H9 (cell line): ENCODE data around the gene RNF113A. TPM values are rescaled to one million over a fixed set of nuclear protein-coding genes. Genes with fewer than 3 reads are reported as not detected.

Source experiments
- DNase-seq: peaks from one replicate; pipeline ENCODE4 v3.0.0-alpha.2; 2017
- H2AFZ ChIP-seq: one replicate; pipeline ENCODE4 v1.6.1; 2013; ENCODE audit warnings: mild to moderate bottlenecking, low read length, control low read depth, moderate library complexity
- H2AK5ac ChIP-seq: 2 replicates; pipeline ENCODE4 v1.6.1; 2013; ENCODE audit warnings: low read length, control low read depth, mixed read lengths; ENCODE audit not compliant: insufficient read length
- H2BK120ac ChIP-seq: one replicate; pipeline ENCODE4 v1.6.1; 2013; ENCODE audit warnings: low read depth, mild to moderate bottlenecking, low read length, control low read depth, inconsistent platforms; ENCODE audit not compliant: poor library complexity, severe bottlenecking
- H2BK12ac ChIP-seq: 2 replicates; pipeline ENCODE4 v1.6.1; 2013; ENCODE audit warnings: low read length, control low read depth, mixed read lengths, low read depth; ENCODE audit not compliant: insufficient read length
- H2BK15ac ChIP-seq: 2 replicates; pipeline ENCODE4 v1.6.1; 2013; ENCODE audit warnings: low read depth, low read length, control low read depth
- H2BK20ac ChIP-seq: one replicate; pipeline ENCODE4 v1.6.1; 2013; ENCODE audit warnings: low read depth, mild to moderate bottlenecking, low read length, control low read depth, inconsistent platforms; ENCODE audit not compliant: poor library complexity, severe bottlenecking
- H2BK5ac ChIP-seq: 2 replicates; pipeline ENCODE4 v1.6.1; 2013; ENCODE audit warnings: low read length, control low read depth, mixed read lengths; ENCODE audit not compliant: insufficient read length
- H3K14ac ChIP-seq: 2 replicates; pipeline ENCODE4 v1.6.1; 2013; ENCODE audit warnings: low read length, control low read depth; ENCODE audit not compliant: insufficient read depth
- H3K18ac ChIP-seq: 2 replicates; pipeline ENCODE4 v1.6.1; 2013; ENCODE audit warnings: low read depth, mild to moderate bottlenecking, mixed read lengths, low read length, control low read depth; ENCODE audit not compliant: insufficient read length
- H3K23ac ChIP-seq: 2 replicates; pipeline ENCODE4 v1.6.1; 2013; ENCODE audit warnings: low read length, control low read depth, mixed read lengths, low read depth; ENCODE audit not compliant: insufficient read length
- H3K23me2 ChIP-seq: 2 replicates; pipeline ENCODE4 v1.6.1; 2013; ENCODE audit warnings: low read depth, mild to moderate bottlenecking, mixed read lengths, low read length, control low read depth; ENCODE audit not compliant: insufficient read length, poor library complexity, severe bottlenecking
- H3K27ac ChIP-seq: 2 replicates; pipeline ENCODE4 v1.5.1; 2013; ENCODE audit warnings: low read length, control low read depth, mixed read lengths, low read depth; ENCODE audit not compliant: insufficient read length
- H3K27me3 ChIP-seq: 2 replicates; pipeline ENCODE4 v1.6.1; 2013; ENCODE audit warnings: low read length, control low read depth, inconsistent platforms; ENCODE audit not compliant: insufficient read depth
- H3K4ac ChIP-seq: 2 replicates; pipeline ENCODE4 v1.6.1; 2013; ENCODE audit warnings: low read depth, mild to moderate bottlenecking, control low read depth, inconsistent platforms, low read length, moderate library complexity
- H3K4me1 ChIP-seq: 2 replicates; pipeline ENCODE4 v1.6.1; 2013; ENCODE audit warnings: low read length, control low read depth, inconsistent platforms; ENCODE audit not compliant: insufficient read depth
- H3K4me2 ChIP-seq: 2 replicates; pipeline ENCODE4 v1.6.1; 2013; ENCODE audit warnings: low read length, control low read depth, mixed read lengths; ENCODE audit not compliant: insufficient read length, insufficient read depth
- H3K56ac ChIP-seq: 2 replicates; pipeline ENCODE4 v1.6.1; 2013; ENCODE audit warnings: low read depth, mild to moderate bottlenecking, mixed read lengths, low read length, control low read depth; ENCODE audit not compliant: insufficient read length
- H3K79me1 ChIP-seq: 2 replicates; pipeline ENCODE4 v1.6.1; 2013; ENCODE audit warnings: low read depth, mild to moderate bottlenecking, moderate library complexity, low read length, control low read depth, inconsistent platforms; ENCODE audit not compliant: insufficient read depth, poor library complexity, severe bottlenecking
- H3K79me2 ChIP-seq: 2 replicates; pipeline ENCODE4 v1.6.1; 2013; ENCODE audit warnings: low read length, control low read depth, inconsistent platforms; ENCODE audit not compliant: insufficient read depth
- H3K9ac ChIP-seq: 2 replicates; pipeline ENCODE4 v1.6.1; 2013; ENCODE audit warnings: low read length, control low read depth, mixed read lengths; ENCODE audit not compliant: insufficient read length; ENCODE audit errors: extremely low read depth
- H3K9me3 ChIP-seq: one replicate; pipeline ENCODE4 v1.6.1; 2013; ENCODE audit warnings: low read depth, low read length, inconsistent platforms; ENCODE audit not compliant: control insufficient read depth
- H3T11ph ChIP-seq: one replicate; pipeline ENCODE4 v1.6.1; 2013; ENCODE audit warnings: mild to moderate bottlenecking, low read length, control low read depth, inconsistent platforms
- H4K20me1 ChIP-seq: one replicate; pipeline ENCODE4 v1.6.1; 2013; ENCODE audit not compliant: control insufficient read depth, insufficient read length, insufficient read depth
- H4K5ac ChIP-seq: 2 replicates; pipeline ENCODE4 v1.6.1; 2013; ENCODE audit warnings: low read depth, mild to moderate bottlenecking, mixed read lengths, low read length, control low read depth; ENCODE audit not compliant: insufficient read length
- H4K8ac ChIP-seq: replicated peaks from 2 replicates; pipeline ENCODE4 v1.6.1; 2013; ENCODE audit warnings: low read length, control low read depth, mixed read lengths, low read depth; ENCODE audit not compliant: insufficient read length
- H4K91ac ChIP-seq: 2 replicates; pipeline ENCODE4 v1.6.1; 2013; ENCODE audit warnings: low read depth, mild to moderate bottlenecking, moderate library complexity, mixed read lengths, low read length, control low read depth; ENCODE audit not compliant: insufficient read length
- H3K27ac Mint-ChIP-seq, 3 experiments: 2 replicates in 2 of 3; 3 replicates in 1 of 3; pipeline ENCODE4 v1.8.0; 2020 to 2021; ENCODE audit warnings: mixed read lengths in 3 of 3, mild to moderate bottlenecking in 1 of 3, moderate library complexity in 1 of 3
- H3K27me3 Mint-ChIP-seq: 2 replicates; pipeline ENCODE4 v1.8.0; 2021; ENCODE audit warnings: low read depth, mild to moderate bottlenecking, moderate library complexity, mixed read lengths
- H3K36me3 Mint-ChIP-seq, 3 experiments: 2 replicates in 2 of 3; 3 replicates in 1 of 3; pipeline ENCODE4 v1.8.0; 2020 to 2021; ENCODE audit warnings: low read depth in 3 of 3, mixed read lengths in 3 of 3; ENCODE audit not compliant: insufficient read depth in 1 of 3
- H3K4me1 Mint-ChIP-seq, 2 experiments: 2 replicates each; pipeline ENCODE4 v1.8.0; 2020; ENCODE audit warnings: mixed read lengths in 2 of 2
- H3K4me3 Mint-ChIP-seq, 2 experiments: 2 replicates in 1 of 2; 3 replicates in 1 of 2; pipeline ENCODE4 v1.8.0; 2020 to 2021; ENCODE audit warnings: mild to moderate bottlenecking in 2 of 2, mixed read lengths in 2 of 2, moderate library complexity in 1 of 2
- H3K9me3 Mint-ChIP-seq, 2 experiments: 2 replicates in 1 of 2; 3 replicates in 1 of 2; pipeline ENCODE4 v1.8.0; 2020; ENCODE audit warnings: mild to moderate bottlenecking in 2 of 2, mixed read lengths in 2 of 2, moderate library complexity in 1 of 2
- WGBS: extraction: QIAGEN DNeasy Blood & Tissue Kit; methylation state at CpG from one replicate; pipeline ENCODE4 v1.1.7; 2013; ENCODE audit warnings: missing lambda C conversion rate, low lambda C conversion rate, mixed read lengths; ENCODE audit not compliant: insufficient read length; ENCODE audit errors: extremely low coverage; 5-methylcytosine and 5-hydroxymethylcytosine counted together
- total RNA-seq: library from RNA; stranded (reverse); gene quantifications from 2 replicates; pipeline ENCODE4 v1.2.1, GENCODE V29; 2021
- TF ChIP-seq, protein P1 (sequence below): fragments of 200-600 bp; sonication (generic); conservative IDR thresholded peaks from 3 replicates; pipeline ENCODE4 v1.8.0; 2021; ENCODE audit warnings: antibody characterized with exemption, mild to moderate bottlenecking

Gene RNF113A
- total RNA-seq, 1 experiment from 2014 or later, result 13.7 TPM

DNA sequence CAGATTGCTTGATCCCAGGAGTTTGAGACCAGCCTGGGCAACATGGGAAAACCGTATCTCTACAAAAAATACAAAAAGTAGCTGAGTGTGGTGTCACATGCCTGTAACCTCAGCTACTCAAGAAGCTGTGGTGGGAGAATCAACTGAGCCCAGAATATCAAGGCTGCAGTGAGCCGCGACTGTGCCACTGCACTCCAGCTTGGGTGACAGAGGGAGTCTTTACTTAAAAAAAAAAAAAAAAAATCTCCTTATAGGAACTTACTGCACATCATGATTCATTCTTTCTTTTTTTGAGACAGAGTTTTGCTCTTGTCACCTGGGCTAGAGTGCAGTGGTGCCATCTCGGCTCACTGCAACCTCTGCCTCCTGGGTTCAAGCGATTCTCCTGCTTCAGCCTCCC, 43.1 kb downstream of the RNF113A start:
- WGBS, result no CpG with 5 or more reads among the region's 5 CpGs
- no peaks in the 10 kb centered on the region for H3K27me3 Mint-ChIP-seq

More for the DNA sequence above, 43.1 kb downstream of the RNF113A start:
- Histone ChIP-seq H2AK5ac (no peak overlapping the region), H2BK15ac (no peak overlapping the region), H3K4me2 (no peak overlapping the region), H3K14ac (no peak overlapping the region), H2BK120ac (no peak overlapping the region), H3K9ac (no peak overlapping the region), H4K8ac (no peak overlapping the region), H2BK5ac (no peak overlapping the region), H3K27me3 (no peaks in the 10 kb centered on the region), H3T11ph (no peak overlapping the region), H3K79me2 (no peaks in the 10 kb centered on the region), H4K20me1 (no peaks in the 10 kb centered on the region), H3K23ac (no peak overlapping the region), H2BK12ac (no peak overlapping the region), H3K23me2 (no peaks in the 10 kb centered on the region), H3K4me1 (no peaks in the 10 kb centered on the region), H2BK20ac (no peak overlapping the region), H3K18ac (no peak overlapping the region), H2AFZ (no peak overlapping the region), H3K9me3 (peaks cover 16% of the 10 kb centered on the region), H3K56ac (no peak overlapping the region), H3K79me1 (no peaks in the 10 kb centered on the region), H3K4ac (no peak overlapping the region), H4K5ac (no peak overlapping the region), H3K27ac (no peak overlapping the region), H4K91ac (no peak overlapping the region)
- H3K27ac Mint-ChIP-seq, result no peak overlapping the region
- no peak for DNase-seq
- no peak overlapping the region for H3K4me3 Mint-ChIP-seq
- peaks cover 22 to 39% (median 35%) of the 10 kb centered on the region in 3 experiments for H3K36me3 Mint-ChIP-seq
- peaks cover 51 to 55% of the 10 kb centered on the region in 2 experiments for H3K9me3 Mint-ChIP-seq
- TF ChIP-seq, protein P1, sequence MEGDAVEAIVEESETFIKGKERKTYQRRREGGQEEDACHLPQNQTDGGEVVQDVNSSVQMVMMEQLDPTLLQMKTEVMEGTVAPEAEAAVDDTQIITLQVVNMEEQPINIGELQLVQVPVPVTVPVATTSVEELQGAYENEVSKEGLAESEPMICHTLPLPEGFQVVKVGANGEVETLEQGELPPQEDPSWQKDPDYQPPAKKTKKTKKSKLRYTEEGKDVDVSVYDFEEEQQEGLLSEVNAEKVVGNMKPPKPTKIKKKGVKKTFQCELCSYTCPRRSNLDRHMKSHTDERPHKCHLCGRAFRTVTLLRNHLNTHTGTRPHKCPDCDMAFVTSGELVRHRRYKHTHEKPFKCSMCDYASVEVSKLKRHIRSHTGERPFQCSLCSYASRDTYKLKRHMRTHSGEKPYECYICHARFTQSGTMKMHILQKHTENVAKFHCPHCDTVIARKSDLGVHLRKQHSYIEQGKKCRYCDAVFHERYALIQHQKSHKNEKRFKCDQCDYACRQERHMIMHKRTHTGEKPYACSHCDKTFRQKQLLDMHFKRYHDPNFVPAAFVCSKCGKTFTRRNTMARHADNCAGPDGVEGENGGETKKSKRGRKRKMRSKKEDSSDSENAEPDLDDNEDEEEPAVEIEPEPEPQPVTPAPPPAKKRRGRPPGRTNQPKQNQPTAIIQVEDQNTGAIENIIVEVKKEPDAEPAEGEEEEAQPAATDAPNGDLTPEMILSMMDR, result no peak
- H3K4me1 Mint-ChIP-seq, result no peaks in the 10 kb centered on the region
